GM19025 (cell line): Measurements from ENCODE around the gene PRR3.

Source experiments
- ATAC-seq: cut with Tn5 transposase; IDR thresholded peaks from one replicate; pipeline ENCODE4 v1.9.1; 2021; ENCODE audit warnings: mild to moderate bottlenecking, low read depth, moderate library complexity; ENCODE audit not compliant: unreplicated experiment

Gene PRR3

GRCh38 chr6:30533460-30534294, 23.4 kb upstream of the PRR3 start:
- ATAC-seq = no peak

- no peak for ATAC-seq
Measured at GRCh38 chr6:30537931-30538330, 19.2 kb upstream of the PRR3 start.

- no peak for ATAC-seq
Measured at GRCh38 chr6:30541515-30542403, 15.3 kb upstream of the PRR3 start.

GRCh38 chr6:30542404-30542725, 14.7 kb upstream of the PRR3 start:
- no peak for ATAC-seq

GRCh38 chr6:30542915-30543314, 14.2 kb upstream of the PRR3 start:
- ATAC-seq = no peak

- no peak for ATAC-seq
Measured at GRCh38 chr6:30543821-30544220, 13.3 kb upstream of the PRR3 start.

- no peak for ATAC-seq
Measured at GRCh38 chr6:30544666-30545272, 12.3 kb upstream of the PRR3 start.

- ATAC-seq = no peak
Measured at GRCh38 chr6:30547454-30547853, 9.6 kb upstream of the PRR3 start.

- no peak for ATAC-seq
Measured at GRCh38 chr6:30548375-30548774, 8.7 kb upstream of the PRR3 start.

- ATAC-seq = no peak
Measured at GRCh38 chr6:30554404-30554803, 2.7 kb upstream of the PRR3 start.

- no peak for ATAC-seq
Measured at GRCh38 chr6:30554962-30555815, 1.9 kb upstream of the PRR3 start.

- ATAC-seq = no peak
Measured at GRCh38 chr6:30555816-30556065, 1.4 kb upstream of the PRR3 start.

GRCh38 chr6:30556066-30556905, 809 bp upstream of the PRR3 start, which contains the start of gene GNL1:
Gene GNL1, minus strand, starts transcription at chr6:30556489. Its CDS starts 286 bp downstream, at chr6:30556203.
- ATAC-seq = peak; percentile 76

- no peak for ATAC-seq
Measured at GRCh38 chr6:30557683-30557981, 537 bp downstream of the PRR3 start.

GRCh38 chr6:30560930-30561329, 3.8 kb downstream of the PRR3 start:
- ATAC-seq = no peak

- no peak for ATAC-seq
Measured at GRCh38 chr6:30562470-30563425, 5.7 kb downstream of the PRR3 start.

- ATAC-seq = no peak
Measured at GRCh38 chr6:30564114-30564513, 7.0 kb downstream of the PRR3 start.

- no peak for ATAC-seq
Measured at GRCh38 chr6:30565772-30566171, 8.7 kb downstream of the PRR3 start.

GRCh38 chr6:30568245-30568644, 11.2 kb downstream of the PRR3 start:
- ATAC-seq = no peak
